ENCODE data around the gene MYO18B.

The MYO18B gene

GRCh38 chr22:25911243-25911972 lies 169.4 kb downstream of the MYO18B start:
- no peak for DNase-seq

DNA sequence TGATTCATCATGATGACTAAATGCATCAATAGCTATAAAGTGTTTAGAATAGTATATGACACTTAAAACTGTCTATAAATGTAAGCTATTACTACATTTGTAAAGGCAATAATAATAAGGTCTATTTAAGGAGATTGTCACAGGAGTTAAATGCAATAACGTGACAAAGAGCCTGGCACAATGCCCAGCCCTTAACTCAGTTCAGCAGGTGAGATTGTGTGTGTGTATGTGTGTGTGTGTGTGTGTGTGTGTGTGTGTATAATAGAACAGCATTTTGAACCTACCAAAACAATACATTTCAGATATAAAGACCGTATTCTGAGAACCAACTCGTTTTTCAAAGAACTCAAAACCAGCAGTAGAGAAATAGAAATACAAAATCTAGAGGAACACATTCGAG lies 177.5 kb downstream of the MYO18B start:
- DNase-seq: no peak

- no peak for DNase-seq
These were observed 180.2 kb downstream of the MYO18B start for GRCh38 chr22:25922141-25922540.

- DNase-seq: no peak
These were observed 181.9 kb downstream of the MYO18B start for GRCh38 chr22:25923914-25924313.

- DNase-seq: no peak
These were observed 186.1 kb downstream of the MYO18B start for GRCh38 chr22:25928038-25928437.

DNA sequence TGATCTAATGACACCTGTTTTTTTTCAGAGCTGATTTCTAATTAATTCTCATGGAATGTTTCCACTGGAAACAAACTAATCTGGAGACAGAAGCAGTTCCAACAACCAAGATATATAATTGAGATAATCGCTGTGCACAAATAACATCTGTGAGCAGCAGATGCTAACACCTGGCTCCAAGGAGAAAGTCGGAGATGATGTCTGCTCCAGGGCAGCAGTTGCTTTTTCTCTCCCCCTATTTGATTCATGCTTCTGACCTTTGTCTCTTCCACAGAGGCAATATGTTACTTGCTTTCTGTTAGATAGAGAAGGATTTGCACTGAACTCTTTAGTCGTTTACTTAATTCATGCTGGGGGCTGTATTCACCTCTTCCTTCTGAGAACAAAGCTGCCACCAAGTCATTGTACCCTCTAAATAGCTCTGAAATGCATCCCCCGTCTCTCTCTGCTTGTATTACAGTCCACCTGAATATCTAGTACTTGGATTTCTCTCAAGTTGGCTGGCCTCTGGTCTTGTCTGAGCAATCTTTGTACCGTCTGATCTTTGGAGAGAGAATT lies 187.4 kb downstream of the MYO18B start:
- DNase-seq: no peak

DNA sequence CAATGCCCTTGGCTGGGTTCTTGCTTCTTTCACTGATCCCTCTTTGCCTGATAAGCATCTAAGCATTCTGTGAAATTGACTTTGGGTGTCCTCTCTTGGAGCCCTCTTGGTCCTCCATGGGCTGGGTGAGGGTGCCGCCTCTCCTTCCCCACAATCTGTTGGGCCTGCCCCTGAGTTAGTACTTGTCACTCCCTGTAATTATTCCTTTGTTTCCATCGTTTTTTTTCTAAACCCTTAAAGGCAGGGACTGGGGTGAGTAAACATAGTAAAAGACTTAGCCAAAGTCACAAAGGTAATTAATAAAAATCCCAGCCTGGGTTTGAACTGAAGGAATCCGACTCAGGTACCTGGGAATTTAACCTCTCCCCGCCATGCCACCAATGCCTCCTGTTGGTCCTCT lies 188.1 kb downstream of the MYO18B start:
- DNase-seq: no peak

- DNase-seq: no peak
These were observed 188.9 kb downstream of the MYO18B start for GRCh38 chr22:25930788-25931310.

- DNase-seq: no peak
These were observed 191.3 kb downstream of the MYO18B start for GRCh38 chr22:25933158-25933788.

DNA sequence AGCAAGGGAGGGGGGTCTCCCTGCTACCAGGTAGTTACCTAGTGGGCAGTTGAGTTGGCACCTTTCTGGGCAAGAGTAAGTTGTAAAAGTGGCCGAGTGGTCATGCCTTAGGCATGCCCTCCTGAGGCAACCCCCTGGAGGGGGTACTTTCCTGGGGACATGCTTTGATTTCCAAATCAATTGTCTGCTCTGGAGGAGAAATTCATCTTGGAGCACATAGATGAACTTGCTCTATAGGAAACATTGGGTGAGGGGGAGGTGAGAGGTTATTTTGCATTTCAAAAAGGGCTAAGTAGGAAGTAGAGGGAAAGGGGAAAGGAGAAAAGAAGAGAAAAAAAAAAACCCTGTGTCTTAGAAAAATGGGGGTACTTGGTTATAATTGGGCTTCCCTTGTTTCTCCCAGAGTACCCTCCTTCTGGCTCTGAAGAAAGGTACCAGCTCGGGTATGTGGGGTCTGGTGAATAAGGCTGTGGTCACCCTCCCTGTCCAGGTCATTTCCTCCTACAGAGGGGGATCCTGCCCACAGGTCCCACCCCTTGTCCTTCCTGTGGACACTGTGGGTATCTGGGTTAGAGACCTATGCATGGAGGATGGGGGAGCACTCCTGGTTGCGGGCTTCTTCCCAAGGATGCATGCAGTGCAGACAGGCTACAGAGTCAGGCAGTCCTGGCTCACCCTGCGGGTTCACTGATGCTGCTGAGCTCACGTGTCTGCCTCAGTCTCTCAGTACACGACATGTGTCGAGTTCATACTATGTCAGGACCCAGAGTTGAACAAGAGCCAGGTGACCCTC lies 193.5 kb downstream of the MYO18B start:
- DNase-seq: no peak

DNA sequence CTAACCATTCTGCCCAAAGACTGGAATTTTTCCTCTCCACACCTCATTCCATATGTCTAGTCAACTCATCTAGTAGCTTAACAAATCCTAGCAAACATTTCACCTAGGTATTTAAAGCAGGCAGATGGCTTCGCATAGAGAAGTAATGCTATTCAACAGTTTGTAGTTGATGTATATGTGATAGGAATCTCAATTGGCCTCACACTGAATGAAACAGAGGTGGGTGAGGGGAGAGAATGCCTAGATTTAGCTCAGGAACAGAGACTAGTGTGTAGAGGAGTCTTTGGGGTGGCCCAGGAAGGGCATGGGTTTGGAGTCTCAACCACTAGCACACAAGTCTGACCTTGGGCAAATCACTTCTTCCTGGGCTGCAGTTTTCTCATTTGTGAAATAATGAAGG lies 196.2 kb downstream of the MYO18B start:
- no peak for DNase-seq

GRCh38 chr22:25939384-25939783 lies 197.4 kb downstream of the MYO18B start:
- DNase-seq: no peak

DNA sequence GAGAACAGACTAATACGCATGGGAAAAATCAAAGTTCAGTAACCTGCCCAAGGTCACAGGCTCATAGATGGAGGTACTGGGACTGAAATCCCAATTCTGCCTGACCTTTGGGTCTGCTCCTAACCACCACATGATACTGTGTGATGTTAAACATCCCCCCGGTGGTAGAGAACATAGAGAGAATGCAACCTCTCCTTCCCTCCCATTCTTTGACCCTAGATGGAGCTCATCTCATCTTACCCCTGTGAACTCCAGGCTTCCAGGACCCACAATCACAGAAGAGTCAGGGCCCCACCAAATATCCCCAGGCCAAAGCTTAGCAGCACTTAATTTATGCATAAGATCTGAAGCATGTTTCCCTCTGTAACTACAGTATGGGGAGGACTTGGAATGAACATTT lies 198.5 kb downstream of the MYO18B start:
- no peak for DNase-seq

DNA sequence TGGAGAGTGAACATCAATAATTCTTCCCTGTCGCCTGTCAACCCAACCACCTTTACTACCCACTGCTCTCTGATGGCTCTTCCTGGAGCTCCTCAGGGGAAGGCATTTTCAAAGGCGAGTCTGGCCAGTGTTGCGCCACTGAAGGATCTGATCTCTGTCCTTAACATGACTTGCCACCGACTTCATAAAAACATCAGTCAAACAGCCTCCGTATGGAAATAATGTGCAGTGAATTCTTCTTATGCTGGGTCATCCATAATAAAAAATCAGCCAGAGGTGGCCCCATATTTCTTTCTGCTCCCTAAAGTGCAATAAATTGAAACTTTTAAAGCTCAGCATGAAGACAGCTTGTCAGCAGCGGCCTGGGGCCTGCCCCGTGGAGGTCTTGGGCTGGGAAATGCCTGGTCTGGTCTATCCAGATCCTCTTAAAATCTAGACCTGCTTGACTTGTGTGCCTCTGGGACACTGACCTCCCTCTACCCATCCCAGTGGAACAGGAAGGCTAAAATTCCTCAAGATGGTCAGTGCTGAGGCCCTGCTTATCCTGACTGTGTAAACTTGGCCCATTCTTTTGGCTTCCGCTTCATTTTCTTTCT lies 199.5 kb downstream of the MYO18B start:
- no peak for DNase-seq

GRCh38 chr22:25942115-25942855 lies 200.3 kb downstream of the MYO18B start:
- DNase-seq: no peak

GRCh38 chr22:25942856-25943411 lies 200.9 kb downstream of the MYO18B start:
- DNase-seq: no peak

- no peak for DNase-seq
These were observed 208.1 kb downstream of the MYO18B start for GRCh38 chr22:25950111-25950510.

DNA sequence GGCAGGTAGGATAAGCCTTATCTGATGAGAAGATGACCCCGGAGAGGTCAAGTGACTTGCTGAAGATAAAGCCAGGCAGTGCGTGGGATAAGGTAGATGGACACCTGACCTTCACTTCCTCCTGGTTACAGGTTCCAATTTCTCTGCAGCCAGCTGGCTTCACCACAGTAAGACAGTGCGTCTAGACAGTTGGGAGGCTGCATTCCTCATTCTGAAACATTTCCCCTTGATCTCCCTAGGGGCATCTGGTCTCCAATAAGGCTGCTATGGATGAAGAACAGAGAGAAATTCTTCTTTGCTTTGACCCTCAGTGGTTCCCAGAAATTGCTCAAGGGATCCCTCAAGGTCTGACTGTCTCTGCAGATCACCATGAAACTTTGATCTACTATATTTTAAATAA lies 211.3 kb downstream of the MYO18B start:
- DNase-seq: no peak

DNA sequence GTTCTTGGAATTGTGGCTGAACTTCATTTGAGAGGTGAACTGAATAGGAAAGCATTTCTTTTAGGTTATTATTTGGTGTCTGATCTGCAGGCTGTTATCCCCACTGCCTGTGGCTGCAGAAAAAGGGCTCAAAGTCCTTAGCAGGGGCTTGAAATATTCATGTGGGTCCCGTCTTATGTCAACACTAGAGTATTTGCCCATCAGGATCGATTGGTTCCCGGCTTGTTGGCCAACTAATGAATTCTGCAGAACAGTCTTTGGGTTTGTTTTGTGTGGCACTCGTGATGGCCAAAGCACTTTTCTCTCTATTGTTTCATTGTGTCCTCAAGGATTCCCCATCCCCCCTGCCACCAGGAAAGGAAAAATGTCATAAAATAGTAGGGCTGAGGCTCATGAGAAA lies 211.9 kb downstream of the MYO18B start:
- no peak for DNase-seq

GRCh38 chr22:25955323-25955722 lies 213.3 kb downstream of the MYO18B start:
- DNase-seq: no peak

- no peak for DNase-seq
These were observed 214.8 kb downstream of the MYO18B start for GRCh38 chr22:25956801-25957200.

Data from CD4-positive, alpha-beta T cell treated with Interferon gamma for 1 hour (primary cell).